SK-N-SH (cell line): ENCODE results near the gene TCP10L. TPM values are rescaled to one million over a fixed set of nuclear protein-coding genes. Genes with fewer than 3 reads are reported as not detected.

Experiments used
- CTCF ChIA-PET: fragments of 300-600, 350-600 bp; formaldehyde crosslinking; extraction: SDS; loops from one replicate; lab custom pipeline; 2021; lab: Yijun Ruan, JAX
- POLR2A ChIA-PET: fragments of 350-600 bp; sonication (Branson Sonifier 250); formaldehyde crosslinking; extraction: SDS; loops from one replicate; lab custom pipeline; 2020; ENCODE audit warnings: antibody characterized with exemption, inconsistent platforms; lab: Yijun Ruan, JAX
- DNase-seq: peaks from one replicate; pipeline ENCODE4 v3.0.0; 2012
- H2AFZ ChIP-seq: fragments of 200-600 bp; sonication (generic); 2 replicates; pipeline ENCODE4 v1.8.1; 2016; ENCODE audit warnings: antibody characterized with exemption, mild to moderate bottlenecking, low read depth
- H3F3A ChIP-seq: fragments of 200-600 bp; sonication (generic); replicated peaks from 2 replicates; pipeline ENCODE3; 2016; ENCODE audit warnings: antibody characterized with exemption, mild to moderate bottlenecking; ENCODE audit not compliant: insufficient read depth
- H3K27ac ChIP-seq, 2 experiments: fragments of 200-500 bp in 1 of 2; fragments of 200-600 bp in 1 of 2; sonication (Bioruptor generic) in 1 of 2; sonication (generic), shearing (Covaris generic) in 1 of 2; 2 replicates each; pipeline versions ENCODE4 v1.5.1 to v1.6.1; 2014 to 2016; ENCODE audit warnings: low read depth in 2 of 2, inconsistent platforms in 1 of 2, low read length in 1 of 2, mild to moderate bottlenecking in 1 of 2, mixed read lengths in 1 of 2
- H3K27me3 ChIP-seq: fragments of 200-600 bp; sonication (generic), shearing (Covaris generic); 2 replicates; pipeline ENCODE4 v1.6.1; 2016; ENCODE audit warnings: mixed run types; ENCODE audit not compliant: insufficient read depth
- H3K36me3 ChIP-seq, 2 experiments: fragments of 200-500 bp in 1 of 2; fragments of 200-600 bp in 1 of 2; sonication (Bioruptor generic) in 1 of 2; sonication (generic) in 1 of 2; replicated peaks in 1 of 2; 2 replicates each; pipeline versions ENCODE3 to v1.5.1; 2014 to 2016; ENCODE audit warnings: low read length in 1 of 2, mild to moderate bottlenecking in 1 of 2; ENCODE audit not compliant: insufficient read depth in 2 of 2, control insufficient read depth in 1 of 2
- H3K4me1 ChIP-seq, 2 experiments: fragments of 200-500 bp in 1 of 2; fragments of 200-600 bp in 1 of 2; sonication (Bioruptor generic) in 1 of 2; sonication (generic), shearing (Covaris generic) in 1 of 2; 2 replicates each; pipeline versions ENCODE4 v1.5.1 to v1.6.1; 2014 to 2016; ENCODE audit warnings: low read depth in 1 of 2, low read length in 1 of 2, mixed run types in 1 of 2; ENCODE audit not compliant: insufficient read depth in 2 of 2, control insufficient read depth in 1 of 2
- H3K4me2 ChIP-seq: fragments of 200-600 bp; sonication (generic), shearing (Covaris generic); 2 replicates; pipeline ENCODE4 v1.6.1; 2017; ENCODE audit warnings: mixed run types
- H3K4me3 ChIP-seq, 2 experiments: fragments of 200-500 bp in 1 of 2; fragments of 200-600 bp in 1 of 2; sonication (Bioruptor generic) in 1 of 2; sonication (generic), shearing (Covaris generic) in 1 of 2; 2 replicates each; pipeline versions ENCODE4 v1.5.1 to v1.8.1; 2014 to 2016; ENCODE audit warnings: low read depth in 2 of 2, inconsistent platforms in 1 of 2, low read length in 1 of 2, mild to moderate bottlenecking in 1 of 2, mixed read lengths in 1 of 2, moderate library complexity in 1 of 2
- H3K79me2 ChIP-seq: fragments of 200-600 bp; sonication (generic); 2 replicates; pipeline ENCODE4 v1.8.1; 2017; ENCODE audit warnings: mild to moderate bottlenecking; ENCODE audit not compliant: insufficient read depth
- H3K9ac ChIP-seq: fragments of 200-600 bp; sonication (generic); 2 replicates; pipeline ENCODE4 v1.6.1; 2017; ENCODE audit warnings: mixed run types
- H3K9me2 ChIP-seq: fragments of 200-600 bp; sonication (generic); 2 replicates; pipeline ENCODE4 v1.6.1; 2017; ENCODE audit warnings: mixed run types
- H3K9me3 ChIP-seq: fragments of 200-600 bp; sonication (generic); 2 replicates; pipeline ENCODE4 v1.6.1; 2017; ENCODE audit warnings: mixed run types, mild to moderate bottlenecking, moderate library complexity
- H4K20me1 ChIP-seq: fragments of 200-600 bp; sonication (generic); 2 replicates; pipeline ENCODE4 v1.6.1; 2017; ENCODE audit warnings: mild to moderate bottlenecking, mixed run types; ENCODE audit not compliant: insufficient read depth
- CHD2 ChIP-seq: fragments of 150-350 bp; IDR thresholded peaks from 2 replicates; pipeline ENCODE4 v1.6.1; 2018; ENCODE audit warnings: low read length; ENCODE audit not compliant: partially characterized antibody
- ELF1 ChIP-seq: IDR thresholded peaks from 2 replicates; pipeline ENCODE4 v1.4.0; 2012
- EZH2phosphoT487 ChIP-seq: fragments of 200-600 bp; sonication (generic); IDR thresholded peaks from 2 replicates; pipeline ENCODE4 v1.6.1; 2017; ENCODE audit warnings: low read depth, mixed run types, mild to moderate bottlenecking, antibody characterized with exemption, moderate library complexity, borderline replicate concordance
- FOSL2 ChIP-seq: IDR thresholded peaks from 2 replicates; pipeline ENCODE4 v1.4.0; 2012; ENCODE audit warnings: low read depth, mild to moderate bottlenecking, moderate library complexity, borderline replicate concordance
- GATA2 ChIP-seq: sonication (generic); formaldehyde crosslinking; IDR thresholded peaks from 2 replicates; pipeline ENCODE4 v1.5.0; 2020; ENCODE audit warnings: mild to moderate bottlenecking, missing genetic modification reagents
- NFIC ChIP-seq: IDR thresholded peaks from 2 replicates; pipeline ENCODE4 v1.4.0; 2012; ENCODE audit warnings: borderline replicate concordance
- NRF1 ChIP-seq: IDR thresholded peaks from 2 replicates; pipeline ENCODE4 v1.6.1; 2012; ENCODE audit warnings: low read depth, mild to moderate bottlenecking, low read length
- RCOR1 ChIP-seq: fragments of 150-350 bp; IDR thresholded peaks from 2 replicates; pipeline ENCODE4 v1.6.1; 2017; ENCODE audit warnings: antibody characterized with exemption, low read length
- RFX5 ChIP-seq: IDR thresholded peaks from 2 replicates; pipeline ENCODE4 v1.6.1; 2012; ENCODE audit warnings: mild to moderate bottlenecking, improper control_type of control experiment, low read length
- SIN3A ChIP-seq: IDR thresholded peaks from 2 replicates; pipeline ENCODE4 v1.6.1; 2012; ENCODE audit warnings: low read depth, mild to moderate bottlenecking, low read length, moderate library complexity, borderline replicate concordance
- TCF12 ChIP-seq: IDR thresholded peaks from 2 replicates; pipeline ENCODE4 v1.4.0; 2012
- TEAD4 ChIP-seq: IDR thresholded peaks from 2 replicates; pipeline ENCODE4 v1.4.0; 2012; ENCODE audit warnings: mild to moderate bottlenecking, borderline replicate concordance; ENCODE audit not compliant: insufficient read depth
- whole genome bisulfite sequencing: methylation state at CpG from one replicate; pipeline ENCODE4 v1.1.6; 2017; ENCODE audit warnings: low lambda C conversion rate; 5-methylcytosine and 5-hydroxymethylcytosine counted together
- polyA plus RNA-seq, 3 experiments: library from polyadenylated mRNA; depleted of rRNA; stranded (reverse); fragments of >200 nt; gene quantifications; 2 replicates each; pipeline ENCODE4 v1.2.3, GENCODE V29; 2012
- TF ChIP-seq, protein P1 (sequence below): IDR thresholded peaks from 2 replicates; pipeline ENCODE4 v1.4.0; 2012; ENCODE audit warnings: low read depth
- TF ChIP-seq, protein P2 (sequence below): fragments of 150-350 bp; IDR thresholded peaks from 2 replicates; pipeline ENCODE4 v1.6.1; 2016; ENCODE audit warnings: mild to moderate bottlenecking, low read depth, low read length
- TF ChIP-seq, protein P3 (sequence below): IDR thresholded peaks from 2 replicates; pipeline ENCODE4; 2012
- TF ChIP-seq, protein P4 (sequence below): IDR thresholded peaks from 2 replicates; pipeline ENCODE4 v1.6.1; 2012; ENCODE audit warnings: mild to moderate bottlenecking, low read depth, low read length, moderate library complexity
- TF ChIP-seq, protein P5 (sequence below): fragments of 200-600 bp; sonication (generic); IDR thresholded peaks from 2 replicates; pipeline ENCODE4 v1.6.1; 2017; ENCODE audit warnings: antibody characterized with exemption, mild to moderate bottlenecking, moderate library complexity

TCP10L gene
- polyA plus RNA-seq, 1 of the 3 experiments (the other 2 are of a cell fraction), result 0.33 TPM

DNA sequence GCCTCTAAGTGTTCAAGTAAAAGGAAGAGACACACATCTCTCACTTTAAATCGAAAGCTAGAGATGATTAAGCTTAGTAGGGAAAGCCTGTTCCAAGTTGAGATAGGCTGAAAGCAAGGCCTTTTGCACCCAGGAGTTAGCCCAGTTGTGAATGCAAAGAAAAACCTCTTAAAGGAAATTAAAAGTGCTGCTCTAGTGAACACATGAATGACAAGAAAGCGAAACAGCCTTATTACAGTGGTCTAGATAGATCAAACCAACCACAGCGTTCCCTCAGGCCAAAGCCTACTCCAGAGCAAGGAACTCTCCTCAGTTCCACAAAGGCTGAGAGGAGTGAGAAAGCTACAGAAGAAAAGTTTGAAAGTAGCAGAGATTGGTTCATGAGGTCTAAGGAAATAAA lies 14.9 kb downstream of the TCP10L start:
- ChIA-PET CTCF (interaction anchor here (0.6 to 5.0 kb wide), 20 partner anchors 17 to 215 kb away, joined by 3 to 67 read pairs (median 4); partner anchors contain the start of gene EVA1C), POLR2A (no interaction called here)
- no peaks in the 10 kb centered on the region for H3K27me3 ChIP-seq
- H3K9me2 ChIP-seq, result no peaks in the 10 kb centered on the region
- DNase-seq, result no peak
- TF ChIP-seq CHD2 (no peak), TEAD4 (no peak), SIN3A (no peak), FOSL2 (no peak), RFX5 (no peak), TCF12 (no peak), GATA2 (CRISPR knock-in tag) (no peak), EZH2phosphoT487 (no peak), RCOR1 (no peak), NRF1 (no peak), NFIC (no peak), ELF1 (no peak)
- TF ChIP-seq, protein P1, sequence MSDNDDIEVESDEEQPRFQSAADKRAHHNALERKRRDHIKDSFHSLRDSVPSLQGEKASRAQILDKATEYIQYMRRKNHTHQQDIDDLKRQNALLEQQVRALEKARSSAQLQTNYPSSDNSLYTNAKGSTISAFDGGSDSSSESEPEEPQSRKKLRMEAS, result no peak
- TF ChIP-seq, protein P2, sequence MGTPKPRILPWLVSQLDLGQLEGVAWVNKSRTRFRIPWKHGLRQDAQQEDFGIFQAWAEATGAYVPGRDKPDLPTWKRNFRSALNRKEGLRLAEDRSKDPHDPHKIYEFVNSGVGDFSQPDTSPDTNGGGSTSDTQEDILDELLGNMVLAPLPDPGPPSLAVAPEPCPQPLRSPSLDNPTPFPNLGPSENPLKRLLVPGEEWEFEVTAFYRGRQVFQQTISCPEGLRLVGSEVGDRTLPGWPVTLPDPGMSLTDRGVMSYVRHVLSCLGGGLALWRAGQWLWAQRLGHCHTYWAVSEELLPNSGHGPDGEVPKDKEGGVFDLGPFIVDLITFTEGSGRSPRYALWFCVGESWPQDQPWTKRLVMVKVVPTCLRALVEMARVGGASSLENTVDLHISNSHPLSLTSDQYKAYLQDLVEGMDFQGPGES, result no peak
- TF ChIP-seq, protein P3, sequence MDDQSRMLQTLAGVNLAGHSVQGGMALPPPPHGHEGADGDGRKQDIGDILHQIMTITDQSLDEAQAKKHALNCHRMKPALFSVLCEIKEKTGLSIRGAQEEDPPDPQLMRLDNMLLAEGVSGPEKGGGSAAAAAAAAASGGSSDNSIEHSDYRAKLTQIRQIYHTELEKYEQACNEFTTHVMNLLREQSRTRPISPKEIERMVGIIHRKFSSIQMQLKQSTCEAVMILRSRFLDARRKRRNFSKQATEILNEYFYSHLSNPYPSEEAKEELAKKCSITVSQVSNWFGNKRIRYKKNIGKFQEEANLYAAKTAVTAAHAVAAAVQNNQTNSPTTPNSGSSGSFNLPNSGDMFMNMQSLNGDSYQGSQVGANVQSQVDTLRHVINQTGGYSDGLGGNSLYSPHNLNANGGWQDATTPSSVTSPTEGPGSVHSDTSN, result no peak
- TF ChIP-seq, protein P4, sequence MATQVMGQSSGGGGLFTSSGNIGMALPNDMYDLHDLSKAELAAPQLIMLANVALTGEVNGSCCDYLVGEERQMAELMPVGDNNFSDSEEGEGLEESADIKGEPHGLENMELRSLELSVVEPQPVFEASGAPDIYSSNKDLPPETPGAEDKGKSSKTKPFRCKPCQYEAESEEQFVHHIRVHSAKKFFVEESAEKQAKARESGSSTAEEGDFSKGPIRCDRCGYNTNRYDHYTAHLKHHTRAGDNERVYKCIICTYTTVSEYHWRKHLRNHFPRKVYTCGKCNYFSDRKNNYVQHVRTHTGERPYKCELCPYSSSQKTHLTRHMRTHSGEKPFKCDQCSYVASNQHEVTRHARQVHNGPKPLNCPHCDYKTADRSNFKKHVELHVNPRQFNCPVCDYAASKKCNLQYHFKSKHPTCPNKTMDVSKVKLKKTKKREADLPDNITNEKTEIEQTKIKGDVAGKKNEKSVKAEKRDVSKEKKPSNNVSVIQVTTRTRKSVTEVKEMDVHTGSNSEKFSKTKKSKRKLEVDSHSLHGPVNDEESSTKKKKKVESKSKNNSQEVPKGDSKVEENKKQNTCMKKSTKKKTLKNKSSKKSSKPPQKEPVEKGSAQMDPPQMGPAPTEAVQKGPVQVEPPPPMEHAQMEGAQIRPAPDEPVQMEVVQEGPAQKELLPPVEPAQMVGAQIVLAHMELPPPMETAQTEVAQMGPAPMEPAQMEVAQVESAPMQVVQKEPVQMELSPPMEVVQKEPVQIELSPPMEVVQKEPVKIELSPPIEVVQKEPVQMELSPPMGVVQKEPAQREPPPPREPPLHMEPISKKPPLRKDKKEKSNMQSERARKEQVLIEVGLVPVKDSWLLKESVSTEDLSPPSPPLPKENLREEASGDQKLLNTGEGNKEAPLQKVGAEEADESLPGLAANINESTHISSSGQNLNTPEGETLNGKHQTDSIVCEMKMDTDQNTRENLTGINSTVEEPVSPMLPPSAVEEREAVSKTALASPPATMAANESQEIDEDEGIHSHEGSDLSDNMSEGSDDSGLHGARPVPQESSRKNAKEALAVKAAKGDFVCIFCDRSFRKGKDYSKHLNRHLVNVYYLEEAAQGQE, result no peak
- TF ChIP-seq, protein P5, sequence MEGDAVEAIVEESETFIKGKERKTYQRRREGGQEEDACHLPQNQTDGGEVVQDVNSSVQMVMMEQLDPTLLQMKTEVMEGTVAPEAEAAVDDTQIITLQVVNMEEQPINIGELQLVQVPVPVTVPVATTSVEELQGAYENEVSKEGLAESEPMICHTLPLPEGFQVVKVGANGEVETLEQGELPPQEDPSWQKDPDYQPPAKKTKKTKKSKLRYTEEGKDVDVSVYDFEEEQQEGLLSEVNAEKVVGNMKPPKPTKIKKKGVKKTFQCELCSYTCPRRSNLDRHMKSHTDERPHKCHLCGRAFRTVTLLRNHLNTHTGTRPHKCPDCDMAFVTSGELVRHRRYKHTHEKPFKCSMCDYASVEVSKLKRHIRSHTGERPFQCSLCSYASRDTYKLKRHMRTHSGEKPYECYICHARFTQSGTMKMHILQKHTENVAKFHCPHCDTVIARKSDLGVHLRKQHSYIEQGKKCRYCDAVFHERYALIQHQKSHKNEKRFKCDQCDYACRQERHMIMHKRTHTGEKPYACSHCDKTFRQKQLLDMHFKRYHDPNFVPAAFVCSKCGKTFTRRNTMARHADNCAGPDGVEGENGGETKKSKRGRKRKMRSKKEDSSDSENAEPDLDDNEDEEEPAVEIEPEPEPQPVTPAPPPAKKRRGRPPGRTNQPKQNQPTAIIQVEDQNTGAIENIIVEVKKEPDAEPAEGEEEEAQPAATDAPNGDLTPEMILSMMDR, result no peak
- H3F3A ChIP-seq, result peaks cover 9% of the 10 kb centered on the region
- peaks cover 7% of the 10 kb centered on the region; the same call in 1 of the 2 replicates for H3K9me3 ChIP-seq
- H2AFZ ChIP-seq, result 0 out of 2 replicates have a peak overlapping the region, but pooled peaks have one; percentile 44
- peaks cover 0 to 6% of the 10 kb centered on the region in 2 experiments; a peak in 3 of 4 replicates for H3K4me1 ChIP-seq
- peaks cover 0 to 11% of the 10 kb centered on the region in 2 experiments for H3K36me3 ChIP-seq
- 98% methylated on average over 3 of the region's 3 CpGs for WGBS
- H3K79me2 ChIP-seq, result no peaks in the 10 kb centered on the region
- H3K4me2 ChIP-seq, result no peak overlapping the region
- no peak overlapping the region for H3K27ac ChIP-seq
- no peak overlapping the region for H3K9ac ChIP-seq
- no peaks in the 10 kb centered on the region for H4K20me1 ChIP-seq
- no peak overlapping the region for H3K4me3 ChIP-seq
